ENCODE data around the gene PRKAB1. TPM values are rescaled to one million over a fixed set of nuclear protein-coding genes. Genes with fewer than 3 reads are reported as not detected.
"Not testable (repeated sequence)": the region's sequence is repeated elsewhere in the genome, so short reads cannot be mapped to it uniquely, and the experiment has no call there.

PRKAB1 gene
- total RNA-seq, 1 experiment from 2014 or later: 23.9 TPM

- no peaks in the 10 kb centered on the region for H3K27me3 ChIP-seq
- H3K4me1 ChIP-seq: no peaks in the 10 kb centered on the region
- H3K36me3 ChIP-seq: peaks cover 23% of the 10 kb centered on the region
- no peak overlapping the region for H3K27ac ChIP-seq
- H3K9me3 ChIP-seq (replicated peaks): no peaks in the 10 kb centered on the region
- no peak overlapping the region for H3K4me3 ChIP-seq
- no peak for DNase-seq
Measured at GRCh38 chr12:119704065-119704747, 36.3 kb downstream of the PRKAB1 start.

GRCh38 chr12:119705182-119705581 lies 37.2 kb downstream of the PRKAB1 start:
- H3K4me3 ChIP-seq: no peak overlapping the region
- no peaks in the 10 kb centered on the region for H3K4me1 ChIP-seq
- H3K9me3 ChIP-seq (replicated peaks): no peaks in the 10 kb centered on the region
- peaks cover 29% of the 10 kb centered on the region for H3K36me3 ChIP-seq
- no peak overlapping the region for H3K27ac ChIP-seq
- no peaks in the 10 kb centered on the region for H3K27me3 ChIP-seq
- DNase-seq: no peak

- H3K27me3 ChIP-seq: not testable (repeated sequence)
- peaks cover 36% of the 10 kb centered on the region for H3K36me3 ChIP-seq
Measured at GRCh38 chr12:119706427-119706826, 38.5 kb downstream of the PRKAB1 start.

GRCh38 chr12:119710374-119710964 lies 42.5 kb downstream of the PRKAB1 start:
- Histone ChIP-seq H3K27me3 (no peaks in the 10 kb centered on the region), H3K36me3 (peaks cover 58% of the 10 kb centered on the region), H3K27ac (no peak overlapping the region), H3K4me1 (no peaks in the 10 kb centered on the region), H3K9me3 (replicated peaks) (no peaks in the 10 kb centered on the region), H3K4me3 (no peak overlapping the region)
- DNase-seq: no peak

More at GRCh38 chr12:119706427-119706826, 38.5 kb downstream of the PRKAB1 start:
- not testable (repeated sequence) for H3K9me3 ChIP-seq (replicated peaks); H3K4me3 ChIP-seq; DNase-seq; H3K27ac ChIP-seq; H3K4me1 ChIP-seq

- no peak for DNase-seq
- Histone ChIP-seq H3K27me3 (no peaks in the 10 kb centered on the region), H3K27ac (no peak overlapping the region), H3K9me3 (replicated peaks) (no peaks in the 10 kb centered on the region), H3K4me1 (no peaks in the 10 kb centered on the region), H3K36me3 (peaks cover 63% of the 10 kb centered on the region), H3K4me3 (no peak overlapping the region)
Measured at GRCh38 chr12:119710965-119711551, 43.1 kb downstream of the PRKAB1 start.

- Histone ChIP-seq H3K27ac (no peak overlapping the region), H3K4me1 (peaks cover 3% of the 10 kb centered on the region; the same call in 1 of the 2 replicates), H3K4me3 (no peak overlapping the region), H3K36me3 (peaks cover 62% of the 10 kb centered on the region), H3K9me3 (replicated peaks) (no peaks in the 10 kb centered on the region), H3K27me3 (no peaks in the 10 kb centered on the region)
- DNase-seq: no peak
Measured at GRCh38 chr12:119711693-119712092, 43.8 kb downstream of the PRKAB1 start.

GRCh38 chr12:119712721-119713120 lies 44.8 kb downstream of the PRKAB1 start:
- H3K36me3 ChIP-seq: peaks cover 61% of the 10 kb centered on the region
- DNase-seq: no peak
- H3K9me3 ChIP-seq (replicated peaks): no peaks in the 10 kb centered on the region
- H3K4me3 ChIP-seq: no peak overlapping the region
- no peak overlapping the region for H3K27ac ChIP-seq
- peaks cover 4% of the 10 kb centered on the region; the same call in 1 of the 2 replicates for H3K4me1 ChIP-seq
- no peaks in the 10 kb centered on the region for H3K27me3 ChIP-seq

- Histone ChIP-seq H3K4me3 (no peak overlapping the region), H3K4me1 (peaks cover 4% of the 10 kb centered on the region; the same call in 1 of the 2 replicates), H3K27ac (no peak overlapping the region), H3K9me3 (replicated peaks) (no peaks in the 10 kb centered on the region), H3K36me3 (peaks cover 63% of the 10 kb centered on the region), H3K27me3 (no peaks in the 10 kb centered on the region)
- DNase-seq: no peak
Measured at GRCh38 chr12:119713551-119714031, 45.7 kb downstream of the PRKAB1 start.

- H3K27me3 ChIP-seq: no peaks in the 10 kb centered on the region
- H3K36me3 ChIP-seq: peaks cover 60% of the 10 kb centered on the region
- H3K9me3 ChIP-seq (replicated peaks): no peaks in the 10 kb centered on the region
- H3K27ac ChIP-seq: no peak overlapping the region
- no peak overlapping the region for H3K4me3 ChIP-seq
- H3K4me1 ChIP-seq: peaks cover 4% of the 10 kb centered on the region; the same call in 1 of the 2 replicates
- no peak for DNase-seq
Measured at GRCh38 chr12:119714614-119715267, 46.8 kb downstream of the PRKAB1 start.

GRCh38 chr12:119715268-119715620 lies 47.3 kb downstream of the PRKAB1 start:
- Histone ChIP-seq H3K27ac (no peak overlapping the region), H3K9me3 (replicated peaks) (no peaks in the 10 kb centered on the region), H3K4me3 (no peak overlapping the region), H3K27me3 (no peaks in the 10 kb centered on the region), H3K4me1 (peaks cover 4% of the 10 kb centered on the region; the same call in 1 of the 2 replicates), H3K36me3 (peaks cover 57% of the 10 kb centered on the region)
- no peak for DNase-seq

GRCh38 chr12:119718141-119718540 lies 50.2 kb downstream of the PRKAB1 start:
- no peak for DNase-seq
- Histone ChIP-seq H3K27me3 (no peaks in the 10 kb centered on the region), H3K27ac (no peak overlapping the region), H3K9me3 (replicated peaks) (no peaks in the 10 kb centered on the region), H3K4me1 (peaks cover 4% of the 10 kb centered on the region; the same call in 1 of the 2 replicates), H3K4me3 (no peak overlapping the region), H3K36me3 (peaks cover 44% of the 10 kb centered on the region)

- no peak for DNase-seq
- Histone ChIP-seq H3K27me3 (no peaks in the 10 kb centered on the region), H3K4me1 (peaks cover 4% of the 10 kb centered on the region; the same call in 1 of the 2 replicates), H3K4me3 (no peak overlapping the region), H3K36me3 (peaks cover 26% of the 10 kb centered on the region), H3K9me3 (replicated peaks) (no peaks in the 10 kb centered on the region), H3K27ac (no peak overlapping the region)
Measured at GRCh38 chr12:119720349-119720748, 52.4 kb downstream of the PRKAB1 start.

GRCh38 chr12:119721306-119721705 lies 53.4 kb downstream of the PRKAB1 start:
- H3K36me3 ChIP-seq: peaks cover 20% of the 10 kb centered on the region
- H3K27ac ChIP-seq: no peak overlapping the region
- H3K27me3 ChIP-seq: no peaks in the 10 kb centered on the region
- no peak overlapping the region for H3K4me3 ChIP-seq
- no peak for DNase-seq
- H3K4me1 ChIP-seq: peaks cover 4% of the 10 kb centered on the region; the same call in 1 of the 2 replicates
- no peaks in the 10 kb centered on the region for H3K9me3 ChIP-seq (replicated peaks)

GRCh38 chr12:119725523-119725922 lies 57.6 kb downstream of the PRKAB1 start:
- peaks cover 16% of the 10 kb centered on the region for H3K36me3 ChIP-seq
- no peak overlapping the region for H3K27ac ChIP-seq
- no peak overlapping the region for H3K4me3 ChIP-seq
- no peaks in the 10 kb centered on the region for H3K4me1 ChIP-seq
- no peaks in the 10 kb centered on the region for H3K9me3 ChIP-seq (replicated peaks)
- no peak for DNase-seq
- H3K27me3 ChIP-seq: no peaks in the 10 kb centered on the region

Measured in SJCRH30 (cell line).